DMS53 treated with DMSO at 0.1 percent for 48 hours (cell line): Measurements from ENCODE around the gene OSBPL9.
A peak's percentile ranks its signal among the peaks of the same experiment; 100 is the strongest.

Source experiments
- DNase-seq: peaks from one replicate; lab custom pipeline; 2025; ENCODE audit not compliant: unreplicated experiment; lab: John Stamatoyannopoulos, UW

The OSBPL9 gene

DNA sequence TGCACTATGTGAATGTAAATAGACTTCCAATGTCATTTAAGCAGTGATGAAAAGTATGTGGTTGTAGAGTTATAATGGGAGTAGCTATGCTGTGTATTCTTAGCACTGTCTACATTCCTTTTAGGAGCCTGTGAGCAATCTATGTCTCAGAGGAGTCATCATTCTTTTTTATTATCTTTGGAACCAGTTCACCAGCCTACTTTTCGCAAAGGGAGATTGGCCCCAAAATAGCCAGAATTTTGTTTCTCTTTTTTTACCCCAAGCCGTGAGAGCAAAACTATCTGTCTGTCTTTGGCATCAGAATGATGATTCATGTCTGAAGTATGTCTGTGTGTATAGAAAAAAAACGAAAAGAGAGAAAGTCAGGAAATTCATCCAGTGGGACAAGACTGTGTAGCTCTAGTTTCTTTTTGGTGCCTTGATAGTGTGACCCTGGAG, 44.2 kb downstream of the OSBPL9 start:
- DNase-seq: no peak

DNA sequence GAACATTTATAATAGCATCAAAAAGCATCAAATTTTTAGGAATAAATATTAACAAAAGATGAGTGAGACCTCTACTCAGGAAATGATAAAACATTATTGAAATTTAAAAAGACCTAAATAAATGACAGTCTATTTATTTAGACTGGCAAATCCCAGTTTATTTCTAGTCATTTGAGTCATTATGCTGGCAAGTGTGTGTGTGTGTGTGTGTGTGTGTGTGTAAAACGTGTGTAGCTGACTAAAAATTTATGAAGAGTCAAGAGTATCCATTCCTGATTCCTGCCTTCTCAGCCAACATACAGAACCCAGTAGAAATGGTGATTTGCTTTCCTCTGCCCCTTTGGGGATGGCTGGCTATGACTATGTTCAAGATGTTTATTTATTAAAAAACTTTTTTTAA, 46.2 kb downstream of the OSBPL9 start:
- no peak for DNase-seq

DNA sequence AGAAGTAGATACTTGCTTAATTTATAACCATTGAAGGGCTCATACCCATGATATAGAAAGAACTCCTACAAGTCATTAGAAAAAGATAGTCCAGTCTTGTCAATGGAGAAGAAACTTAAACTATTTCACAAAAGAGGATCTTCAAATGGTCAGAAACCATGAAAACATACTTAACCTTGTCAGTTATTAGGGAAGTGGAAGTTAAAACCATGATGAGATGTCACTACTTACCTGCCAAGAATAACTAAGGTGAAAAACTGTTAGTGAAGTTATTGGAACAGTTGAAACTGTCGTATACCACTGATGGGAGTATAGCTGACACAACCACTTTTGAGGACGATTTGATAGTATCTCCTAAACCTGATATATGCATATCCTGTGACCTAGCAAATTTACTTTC, 46.8 kb downstream of the OSBPL9 start:
- DNase-seq: no peak

DNA sequence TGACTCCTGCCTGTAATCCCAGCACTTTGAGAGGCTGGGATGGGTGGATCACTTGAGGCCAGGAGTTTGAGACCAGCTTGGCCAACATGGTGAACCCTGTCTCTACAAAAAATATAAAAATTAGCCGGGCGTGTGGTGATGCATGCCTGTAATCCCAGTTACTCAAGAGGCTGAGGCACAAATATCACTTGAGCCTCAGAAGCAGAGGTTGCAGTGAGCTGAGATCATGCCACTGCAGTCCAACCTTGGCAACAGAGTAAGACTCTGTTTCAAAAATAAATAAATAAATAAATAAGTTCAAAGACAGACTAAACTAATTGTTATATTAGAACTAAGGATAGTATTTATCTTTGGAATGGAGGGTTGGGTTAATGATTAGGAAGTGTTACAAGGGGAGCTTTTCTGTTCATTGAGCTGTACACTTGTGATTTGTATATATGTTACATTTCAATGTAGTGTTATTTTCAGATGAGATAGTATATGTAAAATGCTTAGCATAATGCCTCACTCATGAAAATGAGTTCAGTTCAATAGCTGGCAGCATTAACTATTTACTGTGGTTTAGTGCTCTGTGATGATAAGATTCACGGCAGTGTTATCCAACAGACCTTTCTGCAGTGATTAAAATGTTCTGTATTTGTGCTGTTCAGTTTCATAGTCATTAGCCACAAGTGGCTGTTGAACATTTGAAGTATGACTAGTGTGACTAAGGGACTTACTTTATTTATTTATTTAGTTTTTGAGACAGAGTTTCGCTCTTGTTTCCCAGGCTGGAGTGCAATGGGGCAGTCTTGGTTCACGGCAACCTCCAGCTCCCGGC, 47.7 kb downstream of the OSBPL9 start:
- DNase-seq: no peak

DNA sequence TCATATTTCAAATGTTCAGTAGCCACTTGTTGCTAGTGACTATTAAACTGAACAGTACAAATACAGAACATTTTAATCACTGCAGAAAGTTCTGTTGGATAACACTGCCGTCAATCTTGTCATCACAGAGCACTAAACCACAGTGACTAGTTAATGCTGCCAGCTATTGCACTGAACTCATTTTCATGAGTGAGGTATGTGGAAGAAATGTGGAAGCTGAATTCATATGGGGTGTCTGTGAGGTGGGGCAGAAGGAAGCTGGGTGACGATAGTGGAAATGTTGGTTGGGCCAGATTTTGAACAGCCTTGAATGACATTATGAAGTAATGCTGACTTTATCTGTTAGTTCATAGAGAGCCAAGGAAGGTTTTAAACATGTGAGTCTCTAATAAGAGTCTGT, 49.6 kb downstream of the OSBPL9 start:
- no peak for DNase-seq

DNA sequence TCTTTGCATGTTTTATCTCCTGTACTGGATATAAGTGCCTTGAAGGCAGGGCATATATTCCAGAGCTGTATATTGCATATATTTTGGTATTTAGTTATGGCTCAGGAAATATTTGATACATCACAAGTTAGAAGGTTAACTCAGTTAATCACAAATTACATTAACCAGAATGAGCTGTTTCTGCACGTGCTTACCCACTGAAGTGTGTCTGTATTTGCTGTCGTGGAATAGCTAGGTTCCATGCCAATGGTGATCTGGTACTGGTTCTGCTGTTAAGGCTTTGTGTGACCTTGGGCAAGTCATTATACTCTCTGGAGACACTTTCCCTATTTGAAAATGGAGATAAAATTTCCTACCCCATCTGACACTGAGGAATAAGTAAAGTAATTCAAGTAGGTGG, 50.7 kb downstream of the OSBPL9 start:
- no peak for DNase-seq

DNA sequence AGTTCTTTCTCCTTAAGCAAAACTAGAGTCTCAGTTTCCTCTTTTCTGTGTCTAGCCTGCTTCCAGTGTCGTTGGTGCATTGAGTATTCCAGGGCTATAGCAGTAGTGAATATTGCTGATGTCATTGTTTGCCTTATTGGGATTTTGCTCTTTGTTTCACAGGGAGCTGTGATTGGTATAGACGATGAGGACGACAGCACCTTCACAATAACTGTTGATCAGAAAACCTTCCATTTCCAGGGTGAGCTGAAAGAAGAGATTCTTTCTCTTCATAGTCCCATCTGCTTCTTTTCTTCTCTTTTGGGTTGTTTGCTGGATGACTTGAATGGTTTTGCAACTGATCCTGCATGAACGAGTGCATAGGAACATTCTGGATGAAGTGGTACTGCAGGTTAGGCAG, 52.4 kb downstream of the OSBPL9 start:
- no peak for DNase-seq

DNA sequence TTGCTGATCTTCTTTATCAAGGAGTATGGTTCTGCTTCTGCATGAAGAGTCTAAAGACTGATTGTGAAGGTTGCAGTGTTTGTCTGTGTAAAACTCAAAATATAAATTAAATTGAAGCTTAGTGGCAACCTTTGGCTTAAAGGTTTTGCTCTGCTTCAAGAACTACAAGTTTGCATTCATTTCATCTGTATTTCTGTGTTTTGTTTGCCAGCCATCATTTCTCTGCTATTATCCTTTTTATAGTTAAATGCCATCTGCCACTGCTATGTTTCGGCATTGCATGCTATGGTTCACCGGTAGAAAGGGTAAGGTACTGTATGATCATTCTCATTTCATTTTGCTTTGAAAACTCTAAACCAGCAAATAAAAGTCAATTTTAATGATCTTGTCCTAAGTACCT, 52.9 kb downstream of the OSBPL9 start:
- no peak for DNase-seq

DNA sequence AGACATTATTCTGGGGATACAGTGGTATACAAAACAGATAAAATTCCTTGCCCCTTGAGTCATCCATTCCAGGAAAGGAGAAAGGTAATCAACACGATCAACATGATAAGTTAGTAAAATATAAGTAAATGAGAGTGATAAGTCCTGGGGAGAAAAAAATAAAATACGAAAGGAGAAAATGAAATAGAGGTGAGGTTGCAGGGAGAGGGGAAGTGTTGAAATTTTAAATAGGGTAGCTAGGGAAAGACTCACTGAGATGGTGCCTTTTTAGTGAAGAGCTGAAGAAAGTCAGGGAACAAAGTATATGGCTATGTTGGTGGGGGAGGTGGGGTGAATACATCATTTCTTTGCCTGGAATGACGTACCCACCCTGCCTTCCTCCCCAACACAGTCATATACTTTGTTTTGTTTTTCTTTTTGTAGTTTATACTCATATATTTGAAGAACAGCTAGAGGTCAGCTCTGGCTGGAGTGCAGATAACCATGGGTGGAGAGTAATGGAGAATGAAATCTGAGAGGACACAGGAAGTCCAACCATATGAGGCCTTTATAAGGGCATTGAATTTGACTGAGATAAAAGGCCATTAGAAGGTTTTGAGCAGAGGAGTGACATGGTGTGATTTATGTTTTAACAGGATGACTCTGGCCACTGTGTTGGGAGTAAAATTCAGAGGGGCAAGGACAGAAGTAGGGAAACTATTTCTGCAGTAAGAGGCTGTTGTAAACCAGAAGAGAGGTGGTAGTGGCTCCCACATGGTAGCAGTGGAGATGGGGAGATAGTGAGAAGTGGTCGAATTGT, 54.8 kb downstream of the OSBPL9 start:
- DNase-seq: no peak

DNA sequence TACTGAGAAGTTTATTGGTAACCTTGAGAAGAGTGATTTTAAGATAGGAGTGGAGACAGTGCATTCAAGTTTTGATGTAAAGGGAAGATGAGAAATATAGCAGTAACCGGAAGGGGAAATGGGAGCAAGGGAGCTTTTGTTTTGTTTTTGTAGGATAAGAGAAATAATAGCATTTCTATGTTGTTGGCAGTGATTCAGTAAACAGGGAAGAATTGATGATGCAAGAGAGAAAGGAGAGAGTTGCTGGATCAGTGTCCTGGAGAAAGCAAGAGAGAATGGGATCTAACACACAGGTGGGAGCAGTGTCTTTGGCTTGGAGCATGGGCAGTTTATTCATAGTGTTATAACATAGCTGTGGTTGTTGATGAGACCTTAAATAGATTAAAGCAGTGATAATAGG, 56.4 kb downstream of the OSBPL9 start:
- DNase-seq: no peak

DNA sequence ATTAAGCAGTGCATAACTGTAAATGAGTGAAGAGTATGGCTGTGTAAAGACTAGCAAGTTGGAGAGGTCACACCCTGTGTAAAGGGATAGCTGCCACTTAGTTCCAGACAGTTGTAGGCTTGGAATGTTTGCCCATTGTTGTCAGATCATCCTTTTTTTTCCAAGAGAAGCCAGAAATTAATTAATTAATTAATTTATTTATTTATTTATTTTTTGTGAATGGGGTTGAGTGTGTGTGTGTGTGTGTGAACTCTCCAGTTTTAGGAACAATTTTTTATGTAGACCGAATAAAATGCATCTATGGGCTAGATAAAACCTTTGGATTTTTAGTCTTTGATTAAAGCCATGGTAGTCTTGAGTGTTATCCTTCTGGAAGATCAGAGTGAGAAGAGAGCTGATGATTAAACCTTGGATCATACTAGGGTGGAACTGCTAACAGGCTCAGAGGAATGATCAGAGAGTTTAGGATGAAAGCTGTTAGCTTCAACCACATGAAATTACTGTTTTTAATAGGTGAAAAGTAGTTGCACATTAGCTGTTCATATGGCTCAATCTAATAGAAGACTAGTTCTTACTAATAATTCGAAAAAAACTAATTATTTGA, 58.4 kb downstream of the OSBPL9 start:
- DNase-seq: no peak

DNA sequence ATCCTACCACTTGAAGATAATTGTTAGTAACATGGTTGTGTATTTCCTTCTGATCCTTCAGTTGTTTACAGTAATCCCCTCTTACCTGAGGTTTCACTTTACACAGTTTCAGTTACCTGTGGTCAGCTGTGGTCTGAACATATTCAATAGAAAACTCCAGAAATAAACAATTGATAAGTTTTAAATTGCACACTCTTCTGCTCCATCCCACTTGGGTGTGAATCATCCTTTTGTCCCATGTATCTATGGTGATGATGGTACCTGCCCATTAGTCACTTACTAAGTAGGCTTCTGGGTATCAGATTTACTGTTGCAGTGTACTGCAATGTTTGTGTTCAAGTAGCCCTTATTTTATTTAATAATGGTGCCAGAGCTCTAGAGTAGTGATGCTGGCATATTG, 62.5 kb downstream of the OSBPL9 start:
- peak; percentile 31 for DNase-seq

DNA sequence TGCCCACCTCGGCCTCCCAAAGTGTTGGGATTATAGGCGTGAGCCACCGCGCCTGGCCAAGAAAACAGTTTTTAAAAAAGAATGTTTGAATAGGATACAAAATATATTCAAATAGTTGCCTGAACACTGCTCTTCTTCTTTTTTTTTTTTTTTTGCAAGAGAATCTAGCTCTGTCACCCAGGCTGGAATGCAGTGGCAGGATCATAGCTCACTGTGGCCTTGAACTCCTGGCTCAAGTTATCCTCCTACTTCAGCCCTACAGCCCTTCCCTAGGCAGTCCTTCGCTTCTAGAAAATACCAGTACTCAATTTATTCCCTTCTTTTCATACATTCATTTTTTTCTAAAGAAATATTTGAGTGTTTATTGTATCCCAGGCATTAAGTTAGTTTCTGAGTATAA, 67.9 kb downstream of the OSBPL9 start:
- no peak for DNase-seq

DNA sequence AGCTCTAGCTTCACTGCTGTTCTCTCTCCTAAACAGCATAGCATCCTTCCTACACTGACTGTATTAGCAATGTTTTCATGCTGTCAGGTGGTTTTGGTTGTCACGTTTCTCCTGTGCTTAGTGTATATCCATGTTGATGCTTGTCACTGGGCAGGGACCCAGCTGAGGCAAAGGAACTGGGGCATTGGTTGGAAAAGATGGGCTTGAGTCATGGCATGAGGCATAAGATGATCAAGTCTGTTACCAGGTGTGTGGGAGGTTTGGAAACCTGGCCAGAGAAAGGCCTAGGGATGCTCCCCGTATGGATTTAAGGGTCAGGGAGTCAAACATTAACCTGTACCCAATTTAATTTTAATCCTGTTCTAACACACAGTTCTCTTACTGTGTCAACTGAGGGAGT, 69.6 kb downstream of the OSBPL9 start:
- DNase-seq: no peak

DNA sequence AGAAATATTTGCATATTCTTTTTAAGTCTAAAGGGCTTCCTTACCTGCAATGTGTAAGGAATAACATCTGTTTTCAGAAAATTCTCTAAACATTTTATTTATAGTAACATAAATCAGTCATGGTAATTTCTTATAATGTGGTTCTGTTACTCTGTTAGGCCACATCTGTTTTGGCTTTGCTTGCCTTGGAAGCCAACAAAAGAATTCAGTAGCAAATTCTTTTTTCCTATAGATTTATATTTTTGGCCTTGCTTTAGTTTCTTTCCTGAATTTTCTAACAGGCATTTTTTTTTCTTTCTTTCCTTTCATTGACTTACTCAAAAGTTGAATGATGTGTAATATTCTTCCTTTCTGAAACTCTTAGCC, 72.2 kb downstream of the OSBPL9 start:
- DNase-seq: no peak

DNA sequence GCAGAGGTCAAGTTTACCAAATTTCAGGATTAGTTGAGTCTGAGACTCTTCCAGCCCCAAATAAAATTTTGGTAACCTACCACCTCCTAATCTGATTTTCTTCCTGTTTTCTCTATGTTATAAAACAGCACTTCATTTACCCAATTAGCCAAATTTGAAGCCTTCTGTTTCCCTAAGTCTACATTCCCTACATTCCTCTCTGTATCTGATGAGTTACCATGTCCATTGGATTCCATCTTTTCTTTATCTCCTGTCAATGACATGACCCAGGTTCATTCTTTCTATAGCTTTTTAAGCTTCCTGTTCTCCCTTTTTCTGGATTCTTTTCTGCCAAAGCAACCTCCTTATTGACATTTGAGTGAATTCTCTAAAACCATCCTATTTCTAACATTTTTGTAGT, 72.8 kb downstream of the OSBPL9 start:
- DNase-seq: no peak

DNA sequence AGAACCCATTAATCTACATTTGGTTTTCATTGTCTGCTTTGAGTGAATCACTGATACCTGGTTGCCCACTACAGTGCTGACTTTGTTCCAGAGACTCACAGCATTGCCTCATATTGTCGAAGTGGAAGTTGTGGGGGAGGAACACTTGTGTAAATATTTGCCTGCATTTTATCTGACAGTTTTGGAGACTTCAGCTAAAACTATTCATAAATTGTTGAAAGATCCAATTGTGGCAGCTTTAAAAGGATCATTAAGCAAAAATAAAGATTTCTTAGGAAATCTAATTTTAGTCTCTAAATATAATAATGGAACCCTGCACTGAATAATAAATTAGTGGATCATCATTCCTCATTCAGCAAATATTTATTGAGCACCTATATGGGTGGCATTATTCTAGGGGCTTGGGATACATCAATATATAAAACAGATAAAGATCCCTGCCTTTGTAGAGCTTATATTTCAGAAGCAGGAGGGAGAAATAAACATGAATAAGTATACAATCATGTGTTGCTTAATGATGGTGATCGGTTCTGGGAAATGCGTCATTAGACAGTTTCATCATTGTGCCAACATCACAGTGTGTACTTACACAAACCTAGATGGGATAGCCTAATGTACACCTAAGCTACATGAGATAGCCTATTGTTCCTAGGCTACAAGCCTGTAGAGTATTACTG, 73.5 kb downstream of the OSBPL9 start:
- DNase-seq: peak; percentile 97

DNA sequence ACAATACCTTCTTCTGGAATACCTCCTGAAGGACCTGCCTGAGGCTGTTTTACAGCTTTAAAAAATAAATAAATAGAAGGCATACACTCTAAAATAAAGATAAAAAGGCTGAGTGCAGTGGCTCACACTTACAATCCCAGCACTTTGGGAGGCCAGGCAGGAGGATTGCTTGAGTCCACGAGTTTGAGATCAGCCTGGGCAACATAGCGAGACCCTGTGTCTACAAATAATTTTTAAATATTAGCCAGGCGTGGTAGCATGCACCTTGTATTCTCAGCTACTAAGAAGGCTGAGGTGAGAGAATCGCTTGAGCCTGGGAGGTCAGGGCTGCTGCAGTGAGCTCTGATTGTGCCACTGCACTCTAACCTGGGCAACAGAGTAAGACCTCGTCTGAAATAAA, 75.0 kb downstream of the OSBPL9 start:
- no peak for DNase-seq

DNA sequence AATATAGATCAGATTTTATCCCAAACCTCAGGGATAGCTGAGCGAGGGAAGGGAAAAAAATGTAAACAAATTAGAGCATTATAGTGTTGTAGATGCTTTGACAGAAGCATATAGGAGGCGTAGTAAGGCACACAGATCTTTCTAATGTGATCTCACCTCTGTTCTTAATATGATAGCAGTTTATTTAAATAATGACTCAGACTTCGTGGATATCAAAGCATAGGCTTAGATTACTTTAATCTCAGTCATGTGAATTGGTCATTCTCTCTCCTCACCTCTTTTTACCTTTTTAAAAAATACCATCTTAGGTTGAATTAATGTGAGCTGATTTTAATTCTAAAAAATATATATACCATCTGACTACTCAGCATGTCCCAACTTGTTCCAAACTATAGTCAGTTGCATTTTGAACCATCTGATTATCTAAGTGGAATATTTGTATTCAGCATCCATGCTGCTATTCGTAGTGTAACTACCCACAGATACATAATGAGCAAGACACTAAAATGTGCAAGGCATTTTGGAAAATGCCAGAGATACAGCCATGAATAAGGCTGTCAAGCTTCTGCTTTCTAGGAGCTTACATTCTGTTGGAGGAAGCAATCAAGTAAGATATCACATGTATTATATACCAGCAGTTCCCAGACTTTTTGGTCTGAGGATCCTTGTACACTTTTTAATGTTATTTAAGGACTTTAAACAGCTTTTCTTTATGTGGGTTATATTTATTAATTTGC, 76.7 kb downstream of the OSBPL9 start:
- peak; percentile 47 for DNase-seq

DNA sequence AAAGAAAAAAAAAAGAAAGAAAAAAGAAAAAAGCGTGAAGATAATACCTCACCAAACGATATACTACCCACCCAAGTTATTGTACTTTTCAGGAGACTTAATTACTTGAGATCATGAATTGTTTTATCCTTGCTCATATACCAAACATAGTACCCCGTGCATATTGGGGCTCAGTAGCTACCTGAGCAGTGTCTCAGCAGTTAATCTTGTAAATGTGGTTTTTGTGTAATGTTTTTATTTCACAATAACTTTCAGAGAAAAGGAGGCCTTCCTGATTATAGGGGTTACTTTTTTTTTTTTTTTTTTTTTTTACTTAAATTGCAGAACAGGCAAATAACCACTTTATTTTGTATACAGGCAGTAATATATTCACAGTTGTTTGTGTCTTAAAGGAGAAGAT, 80.3 kb downstream of the OSBPL9 start:
- no peak for DNase-seq

DNA sequence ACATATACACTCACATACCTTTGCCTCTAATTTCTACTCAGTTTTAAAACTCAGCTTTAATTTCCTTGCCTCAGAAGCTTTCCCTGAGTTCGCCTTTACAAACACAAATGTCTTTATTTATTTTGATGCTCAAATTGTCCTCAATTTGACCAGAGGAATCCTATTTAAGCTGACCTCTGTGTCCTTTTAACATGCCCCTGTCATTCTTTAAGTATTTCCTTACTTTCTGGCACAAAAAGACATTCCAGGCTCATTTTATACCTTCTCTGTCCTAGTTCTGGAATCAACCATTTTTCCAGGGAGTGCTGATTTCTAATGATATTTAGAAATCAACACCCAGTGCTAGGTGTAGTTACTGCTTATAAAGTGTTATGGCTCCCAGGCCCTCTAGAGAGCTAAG, 82.5 kb downstream of the OSBPL9 start:
- no peak for DNase-seq
